ENCODE data around the gene ZNF862.

The ZNF862 gene

DNA sequence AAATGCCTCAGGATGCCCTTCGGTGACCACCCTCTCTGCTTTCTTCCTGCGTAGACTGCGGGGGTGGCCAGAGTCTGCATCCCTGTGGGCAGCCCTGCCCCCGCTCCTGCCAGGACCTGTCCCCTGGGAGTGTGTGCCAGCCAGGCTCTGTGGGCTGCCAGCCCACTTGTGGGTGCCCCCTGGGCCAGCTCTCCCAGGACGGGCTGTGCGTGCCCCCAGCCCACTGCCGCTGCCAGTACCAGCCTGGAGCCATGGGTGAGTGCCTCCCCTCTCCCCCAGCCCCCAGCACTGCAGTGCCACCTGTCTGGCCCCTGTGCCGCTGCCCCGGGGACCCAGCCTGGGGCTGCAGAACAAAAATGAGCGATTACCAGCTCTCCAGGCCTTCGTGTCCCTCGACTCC, 23.1 kb upstream of the ZNF862 start:
- TF ChIP-seq, protein P1, sequence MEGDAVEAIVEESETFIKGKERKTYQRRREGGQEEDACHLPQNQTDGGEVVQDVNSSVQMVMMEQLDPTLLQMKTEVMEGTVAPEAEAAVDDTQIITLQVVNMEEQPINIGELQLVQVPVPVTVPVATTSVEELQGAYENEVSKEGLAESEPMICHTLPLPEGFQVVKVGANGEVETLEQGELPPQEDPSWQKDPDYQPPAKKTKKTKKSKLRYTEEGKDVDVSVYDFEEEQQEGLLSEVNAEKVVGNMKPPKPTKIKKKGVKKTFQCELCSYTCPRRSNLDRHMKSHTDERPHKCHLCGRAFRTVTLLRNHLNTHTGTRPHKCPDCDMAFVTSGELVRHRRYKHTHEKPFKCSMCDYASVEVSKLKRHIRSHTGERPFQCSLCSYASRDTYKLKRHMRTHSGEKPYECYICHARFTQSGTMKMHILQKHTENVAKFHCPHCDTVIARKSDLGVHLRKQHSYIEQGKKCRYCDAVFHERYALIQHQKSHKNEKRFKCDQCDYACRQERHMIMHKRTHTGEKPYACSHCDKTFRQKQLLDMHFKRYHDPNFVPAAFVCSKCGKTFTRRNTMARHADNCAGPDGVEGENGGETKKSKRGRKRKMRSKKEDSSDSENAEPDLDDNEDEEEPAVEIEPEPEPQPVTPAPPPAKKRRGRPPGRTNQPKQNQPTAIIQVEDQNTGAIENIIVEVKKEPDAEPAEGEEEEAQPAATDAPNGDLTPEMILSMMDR (IDR thresholded peaks at IDR 0.05; ENCODE audit: low read depth, low read length) = no peak
- DNase-seq (ENCODE audit: low read depth in 2 of 2) = no peak
- H3K4me3 ChIP-seq (replicated peaks in 1 of 2; ENCODE audit: low read depth in 2 of 2, low read length in 2 of 2) = no peak overlapping the region

DNA sequence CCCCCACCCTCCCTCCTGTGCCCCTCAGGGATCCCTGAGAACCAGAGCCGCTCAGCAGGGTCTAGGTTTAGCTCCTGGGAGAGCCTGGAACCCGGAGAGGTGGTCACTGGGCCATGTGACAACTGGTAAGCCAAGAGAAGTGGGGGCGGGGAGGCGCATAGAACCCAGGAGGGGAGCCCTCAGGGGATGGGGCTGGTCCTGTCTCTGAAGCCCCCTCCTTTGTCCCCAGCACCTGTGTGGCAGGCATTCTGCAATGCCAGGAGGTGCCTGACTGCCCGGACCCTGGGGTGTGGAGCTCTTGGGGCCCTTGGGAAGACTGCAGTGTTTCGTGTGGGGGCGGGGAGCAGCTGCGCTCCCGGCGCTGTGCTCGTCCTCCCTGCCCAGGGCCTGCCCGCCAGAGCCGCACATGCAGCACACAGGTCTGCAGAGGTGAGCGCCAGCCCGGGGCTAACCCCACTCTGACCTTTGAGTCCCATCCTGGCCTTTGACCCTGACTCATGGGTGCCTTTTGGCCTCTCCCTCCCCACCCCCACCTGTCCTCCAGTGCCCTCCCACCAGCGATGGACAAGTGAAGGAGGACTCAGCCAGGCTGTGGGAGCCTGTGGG, 22.4 kb upstream of the ZNF862 start:
- H3K4me3 ChIP-seq (replicated peaks in 1 of 2; ENCODE audit: low read depth in 2 of 2, low read length in 2 of 2) = no peak overlapping the region
- TF ChIP-seq, protein P1 (IDR thresholded peaks at IDR 0.05; ENCODE audit: low read depth, low read length) = no peak
- DNase-seq (ENCODE audit: low read depth in 2 of 2) = no peak

DNA sequence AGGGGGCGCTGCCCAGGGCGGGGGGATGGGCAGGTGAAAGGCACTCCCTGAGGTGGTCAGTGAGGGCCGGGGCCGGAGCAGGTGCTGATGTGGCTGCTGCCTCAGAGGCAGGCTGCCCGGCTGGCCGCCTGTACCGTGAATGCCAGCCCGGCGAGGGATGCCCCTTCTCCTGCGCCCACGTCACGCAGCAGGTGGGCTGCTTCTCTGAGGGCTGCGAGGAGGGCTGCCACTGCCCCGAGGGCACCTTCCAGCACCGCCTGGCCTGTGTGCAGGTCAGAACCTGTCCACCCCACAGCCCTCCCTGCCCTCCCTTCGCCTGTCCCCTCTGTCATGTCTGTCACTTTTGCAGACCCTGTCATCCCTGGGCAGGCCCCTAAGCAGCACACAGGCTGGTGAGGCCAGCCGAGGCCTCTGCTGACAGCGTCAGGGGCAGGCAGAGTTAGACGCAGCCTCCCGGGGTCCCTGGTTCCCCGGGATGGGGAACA, 21.9 kb upstream of the ZNF862 start:
- DNase-seq (ENCODE audit: low read depth in 2 of 2) = no peak
- TF ChIP-seq, protein P1 (IDR thresholded peaks at IDR 0.05; ENCODE audit: low read depth, low read length) = no peak
- H3K4me3 ChIP-seq (replicated peaks in 1 of 2; ENCODE audit: low read depth in 2 of 2, low read length in 2 of 2) = no peak overlapping the region

DNA sequence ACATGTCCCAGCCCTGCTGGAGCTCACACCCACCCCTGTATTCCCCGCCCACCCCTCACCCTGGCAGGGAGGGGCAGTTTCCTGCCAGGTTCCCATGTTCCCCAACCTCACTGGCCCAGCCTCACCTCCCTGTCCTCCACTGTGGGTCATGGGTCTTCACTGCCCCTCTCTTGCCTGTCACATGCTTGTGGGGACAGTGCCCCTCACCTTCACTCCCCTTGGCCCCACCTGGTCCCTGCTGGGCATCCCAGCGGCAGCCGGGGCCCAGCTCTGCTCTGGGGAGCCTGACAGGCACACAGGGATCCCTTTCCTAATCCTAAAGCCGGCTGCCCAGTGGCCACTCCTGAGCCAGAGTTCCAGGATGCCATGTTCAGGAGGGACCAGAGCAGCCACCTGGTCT, 21.4 kb upstream of the ZNF862 start:
- no peak for DNase-seq (ENCODE audit: low read depth in 2 of 2)
- TF ChIP-seq, protein P1 (IDR thresholded peaks at IDR 0.05; ENCODE audit: low read depth, low read length) = no peak
- no peak overlapping the region for H3K4me3 ChIP-seq (replicated peaks in 1 of 2; ENCODE audit: low read depth in 2 of 2, low read length in 2 of 2)

DNA sequence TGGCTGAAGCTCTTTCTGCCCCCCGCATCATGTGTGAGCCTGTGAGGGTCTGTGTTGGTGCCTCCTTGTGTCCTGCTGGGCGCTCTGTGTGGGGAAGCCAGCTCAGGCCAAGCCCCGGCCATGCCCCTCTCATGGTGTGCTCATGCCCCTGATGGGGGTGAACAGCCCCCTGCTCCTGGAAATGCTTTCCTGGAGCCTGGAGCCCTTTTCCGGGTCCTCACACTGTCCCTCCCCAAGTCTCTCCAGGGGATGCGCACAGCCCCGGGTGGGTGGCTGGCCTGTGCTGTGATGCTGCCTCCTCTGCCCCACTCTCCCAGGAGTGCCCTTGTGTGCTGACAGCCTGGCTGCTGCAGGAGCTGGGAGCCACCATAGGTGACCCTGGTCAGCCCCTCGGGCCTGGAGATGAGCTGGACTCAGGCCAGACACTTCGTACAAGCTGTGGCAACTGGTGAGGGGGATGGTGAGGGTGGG, 20.8 kb upstream of the ZNF862 start:
- DNase-seq (ENCODE audit: low read depth in 2 of 2) = no peak
- TF ChIP-seq, protein P1 (IDR thresholded peaks at IDR 0.05; ENCODE audit: low read depth, low read length) = no peak
- H3K4me3 ChIP-seq (replicated peaks in 1 of 2; ENCODE audit: low read depth in 2 of 2, low read length in 2 of 2) = no peak overlapping the region

DNA sequence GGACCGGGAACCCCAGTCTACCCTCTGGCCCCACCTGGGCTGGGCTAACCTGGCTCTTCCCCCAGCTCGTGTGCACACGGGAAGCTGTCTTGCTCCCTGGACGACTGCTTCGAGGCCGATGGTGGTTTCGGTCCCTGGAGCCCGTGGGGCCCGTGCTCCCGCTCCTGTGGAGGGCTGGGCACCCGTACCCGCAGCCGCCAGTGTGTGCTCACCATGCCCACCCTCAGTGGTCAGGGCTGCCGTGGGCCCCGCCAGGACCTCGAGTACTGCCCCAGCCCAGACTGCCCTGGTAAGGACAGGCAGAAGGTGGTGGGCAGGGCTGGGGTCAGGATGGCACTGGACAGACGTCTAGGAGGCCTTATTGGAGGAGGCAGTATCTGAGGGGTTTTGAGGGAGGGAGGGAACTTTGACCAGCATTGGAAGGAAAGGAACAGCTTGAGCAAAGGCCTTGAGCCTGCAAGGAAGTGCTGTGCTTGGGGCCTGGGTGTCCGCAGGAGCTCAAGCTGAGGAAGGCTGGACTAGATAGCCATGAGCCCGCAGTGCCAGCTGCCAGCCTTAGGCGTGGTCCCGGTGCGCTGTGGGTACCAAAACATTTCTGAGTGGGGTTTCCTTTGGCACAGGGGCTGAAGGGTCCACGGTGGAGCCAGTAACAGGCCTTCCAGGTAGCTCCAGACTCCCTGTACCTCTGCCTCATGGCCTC, 20.2 kb upstream of the ZNF862 start:
- DNase-seq (ENCODE audit: low read depth in 2 of 2) = no peak
- TF ChIP-seq, protein P1 (IDR thresholded peaks at IDR 0.05; ENCODE audit: low read depth, low read length) = no peak
- H3K4me3 ChIP-seq (replicated peaks in 1 of 2; ENCODE audit: low read depth in 2 of 2, low read length in 2 of 2) = no peak overlapping the region
